DOHH2 (cell line): ENCODE measurements around the gene KDM2A.

Experiments used
- H3F3A ChIP-seq: fragments of 200-600 bp; sonication (generic), shearing (Covaris generic); 2 replicates; pipeline ENCODE4 v1.6.0; 2016; ENCODE audit warnings: antibody characterized with exemption, mild to moderate bottlenecking; ENCODE audit not compliant: control insufficient read depth, insufficient read depth
- H3K27ac ChIP-seq: fragments of 200-600 bp; sonication (generic); 2 replicates; pipeline ENCODE4 v1.5.1; 2014; ENCODE audit warnings: low read depth, mild to moderate bottlenecking, low read length, moderate library complexity
- H3K27me3 ChIP-seq: fragments of 200-600 bp; sonication (generic); 2 replicates; pipeline ENCODE4 v1.6.1; 2014; ENCODE audit warnings: mild to moderate bottlenecking, low read length, mixed read lengths; ENCODE audit not compliant: control insufficient read depth
- H3K36me3 ChIP-seq: fragments of 200-600 bp; sonication (generic); 2 replicates; pipeline ENCODE4 v1.6.1; 2014; ENCODE audit warnings: mild to moderate bottlenecking, low read length, moderate library complexity, mixed read lengths; ENCODE audit not compliant: control insufficient read depth
- H3K4me1 ChIP-seq: fragments of 200-600 bp; sonication (generic); 2 replicates; pipeline ENCODE4 v1.6.1; 2014; ENCODE audit warnings: mild to moderate bottlenecking, low read length, mixed read lengths; ENCODE audit not compliant: control insufficient read depth
- H3K4me2 ChIP-seq: fragments of 200-600 bp; sonication (generic); 2 replicates; pipeline ENCODE4 v1.6.0; 2014; ENCODE audit warnings: mild to moderate bottlenecking, low read length, moderate library complexity
- H3K4me3 ChIP-seq: fragments of 200-600 bp; sonication (generic); 2 replicates; pipeline ENCODE4 v1.5.1; 2014; ENCODE audit warnings: mild to moderate bottlenecking, low read length, mixed read lengths
- H3K79me2 ChIP-seq: fragments of 200-600 bp; sonication (generic); 2 replicates; pipeline ENCODE4 v1.6.1; 2014; ENCODE audit warnings: mild to moderate bottlenecking, low read length, mixed read lengths; ENCODE audit not compliant: control insufficient read depth
- H3K9me2 ChIP-seq: fragments of 200-600 bp; sonication (generic); replicated peaks from 2 replicates; pipeline ENCODE4 v1.6.1; 2014; ENCODE audit warnings: mild to moderate bottlenecking, low read length, mixed read lengths; ENCODE audit not compliant: control insufficient read depth
- H3K9me3 ChIP-seq: fragments of 200-600 bp; sonication (generic); 2 replicates; pipeline ENCODE4 v1.6.1; 2014; ENCODE audit warnings: antibody characterized with exemption, low read length, mixed read lengths; ENCODE audit not compliant: control insufficient read depth, insufficient read depth
- H4K20me1 ChIP-seq: fragments of 200-600 bp; sonication (generic); 2 replicates; pipeline ENCODE4 v1.6.0; 2014; ENCODE audit warnings: low read depth, mild to moderate bottlenecking, antibody characterized with exemption, low read length, moderate library complexity; ENCODE audit not compliant: control insufficient read depth, insufficient read depth
- CTCF ChIP-seq: fragments of 200-600 bp; sonication (generic); IDR thresholded peaks from one replicate; pipeline ENCODE4 v1.5.1; 2014; ENCODE audit warnings: antibody characterized with exemption, mild to moderate bottlenecking, low read depth, low read length; ENCODE audit not compliant: poor library complexity, severe bottlenecking
- EZH2phosphoT487 ChIP-seq: fragments of 200-600 bp; sonication (generic); IDR thresholded peaks from 2 replicates; pipeline ENCODE4 v1.6.1; 2017; ENCODE audit warnings: borderline replicate concordance, mild to moderate bottlenecking, antibody characterized with exemption, low read length, moderate library complexity, mixed read lengths

Gene KDM2A

GRCh38 chr11:67243051-67243450 lies 124.0 kb downstream of the KDM2A start:
- Histone ChIP-seq H3K9me3 (no peaks in the 10 kb centered on the region), H4K20me1 (peaks cover 13% of the 10 kb centered on the region), H3K36me3 (peaks cover 72% of the 10 kb centered on the region), H3K79me2 (peaks cover 51% of the 10 kb centered on the region), H3F3A (peaks cover 14% of the 10 kb centered on the region), H3K4me3 (no peak overlapping the region), H3K4me1 (peaks cover 34% of the 10 kb centered on the region), H3K27me3 (no peaks in the 10 kb centered on the region), H3K4me2 (peak overlapping the region; percentile 48; the same call in 1 of the 2 replicates), H3K27ac (no peak overlapping the region), H3K9me2 (no peaks in the 10 kb centered on the region)
- TF ChIP-seq EZH2phosphoT487, result no peak
- TF ChIP-seq CTCF, result no peak

GRCh38 chr11:67245046-67245445 lies 126.0 kb downstream of the KDM2A start:
- Histone ChIP-seq H3K4me3 (no peak overlapping the region), H3K27ac (no peak overlapping the region), H3K36me3 (peaks cover 92% of the 10 kb centered on the region), H4K20me1 (peaks cover 13% of the 10 kb centered on the region), H3F3A (0 out of 2 replicates have a peak, but pooled peaks cover 3% of the 10 kb centered on the region), H3K9me3 (no peaks in the 10 kb centered on the region), H3K27me3 (no peaks in the 10 kb centered on the region), H3K9me2 (no peaks in the 10 kb centered on the region), H3K79me2 (peaks cover 44% of the 10 kb centered on the region), H3K4me1 (peaks cover 20% of the 10 kb centered on the region), H3K4me2 (no peak overlapping the region)
- TF ChIP-seq EZH2phosphoT487, result no peak
- no peak for TF ChIP-seq CTCF

- Histone ChIP-seq H3K9me2 (no peaks in the 10 kb centered on the region), H3K27me3 (no peaks in the 10 kb centered on the region), H4K20me1 (no peaks in the 10 kb centered on the region), H3K27ac (no peak overlapping the region), H3K4me3 (no peak overlapping the region), H3K9me3 (no peaks in the 10 kb centered on the region), H3K4me2 (no peak overlapping the region), H3F3A (no peaks in the 10 kb centered on the region), H3K4me1 (no peaks in the 10 kb centered on the region), H3K79me2 (peaks cover 14% of the 10 kb centered on the region), H3K36me3 (peaks cover 95% of the 10 kb centered on the region)
- TF ChIP-seq EZH2phosphoT487 (no peak), CTCF (no peak)
Observed at GRCh38 chr11:67247946-67248550, 129.0 kb downstream of the KDM2A start.
